ENCODE data around the gene PTGIR. TPM values are rescaled to one million over a fixed set of nuclear protein-coding genes. Genes with fewer than 3 reads are reported as not detected.

Gene PTGIR
- total RNA-seq, 1 donor from 2014 or later: 3.8 TPM

GRCh38 chr19:46614114-46614722, 10.7 kb downstream of the PTGIR start:
- peak; percentile 80 for DNase-seq

DNA sequence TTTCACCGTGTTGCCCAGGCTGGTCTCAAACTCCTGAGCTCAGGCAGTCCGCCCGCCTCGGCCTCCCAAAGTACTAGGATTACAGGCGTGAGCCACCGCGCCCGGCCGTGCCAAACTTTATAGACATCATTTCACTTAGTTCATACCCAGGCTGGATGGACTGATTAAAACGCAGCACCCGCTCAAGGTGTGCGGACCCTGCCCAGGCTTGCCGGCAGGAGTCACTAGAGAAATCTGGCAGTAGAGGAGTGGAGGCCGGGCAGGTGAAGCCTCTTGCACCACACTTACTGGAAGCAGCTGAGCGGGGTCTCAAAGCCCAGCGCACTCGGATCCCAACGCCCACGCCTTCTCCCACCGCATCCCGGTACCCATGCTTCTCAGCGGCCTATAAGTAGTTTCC, 11.4 kb downstream of the PTGIR start:
- no peak for DNase-seq

DNA sequence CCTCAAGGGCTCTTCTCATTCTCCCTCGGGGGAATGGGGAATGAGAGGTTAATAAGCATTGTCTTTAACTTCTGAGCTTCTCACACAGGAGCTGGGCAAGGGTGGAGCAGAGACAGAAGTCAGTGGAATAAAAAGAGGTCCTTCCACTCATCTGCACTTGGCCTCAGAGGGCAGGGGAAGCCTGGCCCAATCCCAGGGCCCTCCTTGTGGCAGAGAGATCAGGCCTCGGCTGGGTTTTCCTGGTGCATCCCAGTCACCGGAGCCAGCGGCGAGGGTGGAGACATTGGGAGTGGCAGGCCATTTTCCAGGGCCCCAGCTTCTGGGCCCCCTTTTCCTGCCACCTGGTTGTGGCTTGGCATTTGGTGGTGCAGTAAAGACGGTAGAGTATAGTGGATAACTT, 13.1 kb downstream of the PTGIR start:
- no peak for DNase-seq

GRCh38 chr19:46610851-46611770, 13.8 kb downstream of the PTGIR start:
- no peak for DNase-seq

DNA sequence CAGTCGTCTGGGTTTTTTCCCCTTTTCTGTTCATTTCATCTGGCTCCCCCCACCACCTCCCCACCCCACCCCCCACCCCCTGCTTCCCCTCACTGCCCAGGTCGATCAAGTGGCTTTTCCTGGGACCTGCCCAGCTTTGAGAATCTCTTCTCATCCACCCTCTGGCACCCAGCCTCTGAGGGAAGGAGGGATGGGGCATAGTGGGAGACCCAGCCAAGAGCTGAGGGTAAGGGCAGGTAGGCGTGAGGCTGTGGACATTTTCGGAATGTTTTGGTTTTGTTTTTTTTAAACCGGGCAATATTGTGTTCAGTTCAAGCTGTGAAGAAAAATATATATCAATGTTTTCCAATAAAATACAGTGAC, 14.5 kb downstream of the PTGIR start:
- no peak for DNase-seq

DNA sequence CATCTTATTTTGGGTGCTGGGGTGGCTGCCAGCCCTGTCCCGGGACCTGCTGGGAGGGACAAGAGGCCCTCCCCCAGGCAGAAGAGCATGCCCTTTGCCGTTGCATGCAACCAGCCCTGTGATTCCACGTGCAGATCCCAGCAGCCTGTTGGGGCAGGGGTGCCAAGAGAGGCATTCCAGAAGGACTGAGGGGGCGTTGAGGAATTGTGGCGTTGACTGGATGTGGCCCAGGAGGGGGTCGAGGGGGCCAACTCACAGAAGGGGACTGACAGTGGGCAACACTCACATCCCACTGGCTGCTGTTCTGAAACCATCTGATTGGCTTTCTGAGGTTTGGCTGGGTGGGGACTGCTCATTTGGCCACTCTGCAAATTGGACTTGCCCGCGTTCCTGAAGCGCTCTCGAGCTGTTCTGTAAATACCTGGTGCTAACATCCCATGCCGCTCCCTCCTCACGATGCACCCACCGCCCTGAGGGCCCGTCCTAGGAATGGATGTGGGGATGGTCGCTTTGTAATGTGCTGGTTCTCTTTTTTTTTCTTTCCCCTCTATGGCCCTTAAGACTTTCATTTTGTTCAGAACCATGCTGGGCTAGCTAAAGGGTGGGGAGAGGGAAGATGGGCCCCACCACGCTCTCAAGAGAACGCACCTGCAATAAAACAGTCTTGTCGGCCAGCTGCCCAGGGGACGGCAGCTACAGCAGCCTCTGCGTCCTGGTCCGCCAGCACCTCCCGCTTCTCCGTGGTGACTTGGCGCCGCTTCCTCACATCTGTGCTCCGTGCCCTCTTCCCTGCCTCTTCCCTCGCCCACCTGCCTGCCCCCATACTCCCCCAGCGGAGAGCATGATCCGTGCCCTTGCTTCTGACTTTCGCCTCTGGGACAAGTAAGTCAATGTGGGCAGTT, 15.1 kb downstream of the PTGIR start:
- no peak for DNase-seq

DNA sequence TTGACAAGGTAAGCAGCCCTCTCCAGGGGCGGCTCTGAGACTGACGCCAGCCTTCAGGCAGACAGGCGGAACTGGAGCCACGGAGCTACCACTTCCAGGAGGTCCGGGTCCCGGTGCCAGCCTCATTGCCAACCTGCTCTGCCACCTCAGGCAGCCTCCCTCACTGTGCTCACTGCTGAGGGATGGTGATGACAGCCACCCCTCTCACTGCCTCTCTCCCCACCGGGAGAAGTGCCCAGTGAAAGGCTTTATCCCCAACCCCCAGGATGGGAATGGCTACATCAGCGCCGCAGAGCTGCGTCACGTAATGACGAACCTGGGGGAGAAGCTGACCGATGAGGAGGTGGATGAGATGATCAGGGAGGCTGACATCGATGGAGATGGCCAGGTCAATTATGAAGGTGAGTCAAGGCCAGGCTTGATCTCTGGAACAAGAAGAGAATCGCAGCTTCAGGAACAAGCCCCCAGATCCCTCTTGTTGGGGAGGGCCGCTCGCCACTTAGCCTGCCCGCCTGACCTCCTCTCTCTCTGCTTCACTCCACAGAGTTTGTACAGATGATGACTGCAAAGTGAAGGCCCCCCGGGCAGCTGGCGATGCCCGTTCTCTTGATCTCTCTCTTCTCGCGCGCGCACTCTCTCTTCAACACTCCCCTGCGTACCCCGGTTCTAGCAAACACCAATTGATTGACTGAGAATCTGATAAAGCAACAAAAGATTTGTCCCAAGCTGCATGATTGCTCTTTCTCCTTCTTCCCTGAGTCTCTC, 16.1 kb downstream of the PTGIR start:
- DNase-seq: no peak

DNA sequence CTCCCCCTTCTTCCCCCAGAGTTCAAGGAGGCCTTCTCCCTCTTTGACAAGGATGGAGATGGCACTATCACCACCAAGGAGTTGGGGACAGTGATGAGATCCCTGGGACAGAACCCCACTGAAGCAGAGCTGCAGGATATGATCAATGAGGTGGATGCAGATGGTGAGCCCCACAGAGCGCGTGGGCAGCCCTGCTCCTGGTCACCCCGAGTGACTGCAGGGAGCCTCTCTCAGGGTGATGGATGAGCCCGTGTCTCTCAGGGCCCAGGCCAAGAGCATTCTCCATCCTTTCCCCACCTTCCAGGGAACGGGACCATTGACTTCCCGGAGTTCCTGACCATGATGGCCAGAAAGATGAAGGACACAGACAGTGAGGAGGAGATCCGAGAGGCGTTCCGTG, 16.7 kb downstream of the PTGIR start:
- no peak for DNase-seq

GRCh38 chr19:46607448-46607841, 17.4 kb downstream of the PTGIR start:
- no peak for DNase-seq

- no peak for DNase-seq
Observed at GRCh38 chr19:46606681-46607447, 18.0 kb downstream of the PTGIR start.

- no peak for DNase-seq
Observed at GRCh38 chr19:46606019-46606418, 18.9 kb downstream of the PTGIR start.

GRCh38 chr19:46605356-46605821, 19.5 kb downstream of the PTGIR start:
- DNase-seq: no peak

DNA sequence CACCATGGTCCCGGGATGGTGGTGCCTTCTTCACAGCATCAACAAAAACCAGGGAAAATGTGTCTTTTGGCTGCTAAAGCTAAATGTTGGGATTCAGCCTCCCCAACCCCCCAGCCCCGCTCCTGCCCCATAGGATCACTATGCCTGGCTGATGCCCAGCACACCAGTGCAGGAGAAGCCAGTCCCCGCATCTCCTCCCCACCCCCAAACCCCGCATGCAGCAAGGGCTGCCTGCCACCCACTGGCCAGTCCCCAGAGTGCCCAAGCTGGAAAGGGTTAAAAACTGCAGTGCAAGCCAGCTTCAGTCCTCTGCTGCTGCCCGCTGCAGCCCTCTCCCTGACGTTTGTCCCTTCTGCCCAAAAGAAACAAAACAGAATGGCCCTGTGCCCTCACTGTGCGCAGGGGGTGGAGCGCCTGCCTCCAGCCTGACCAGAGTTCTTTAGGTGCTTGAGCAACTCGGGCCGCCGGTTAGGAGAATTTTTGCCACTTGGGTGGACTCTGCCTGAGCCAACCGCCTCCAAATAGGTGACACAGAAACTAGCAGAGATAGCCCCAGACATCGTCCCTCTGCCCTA, 20.0 kb downstream of the PTGIR start:
- DNase-seq: no peak

GRCh38 chr19:46603752-46604231, 21.1 kb downstream of the PTGIR start:
- DNase-seq: no peak

DNA sequence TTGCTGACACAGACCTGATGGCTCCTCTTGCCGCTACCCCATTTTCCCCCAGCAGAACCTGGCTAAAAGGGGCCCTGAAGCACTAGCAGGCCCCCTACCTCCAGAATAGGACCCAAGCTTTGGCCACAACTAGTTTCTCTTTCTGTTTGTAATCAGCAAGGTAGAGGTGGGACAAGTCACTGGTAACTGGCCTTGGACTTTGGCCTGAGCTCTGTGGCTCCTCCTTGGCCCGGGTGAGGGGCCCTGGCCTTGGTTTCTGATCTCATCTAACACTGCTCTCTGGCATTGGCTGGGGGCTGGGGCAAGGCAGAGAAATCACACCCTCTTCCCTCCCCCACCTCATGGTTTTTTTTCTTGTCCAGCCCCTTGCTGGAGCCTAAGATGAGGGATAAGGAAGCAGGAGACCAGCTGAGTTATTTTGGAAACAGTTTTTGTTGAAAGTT, 21.7 kb downstream of the PTGIR start:
- no peak for DNase-seq

- no peak for DNase-seq
Observed at GRCh38 chr19:46602392-46603194, 22.3 kb downstream of the PTGIR start.

DNA sequence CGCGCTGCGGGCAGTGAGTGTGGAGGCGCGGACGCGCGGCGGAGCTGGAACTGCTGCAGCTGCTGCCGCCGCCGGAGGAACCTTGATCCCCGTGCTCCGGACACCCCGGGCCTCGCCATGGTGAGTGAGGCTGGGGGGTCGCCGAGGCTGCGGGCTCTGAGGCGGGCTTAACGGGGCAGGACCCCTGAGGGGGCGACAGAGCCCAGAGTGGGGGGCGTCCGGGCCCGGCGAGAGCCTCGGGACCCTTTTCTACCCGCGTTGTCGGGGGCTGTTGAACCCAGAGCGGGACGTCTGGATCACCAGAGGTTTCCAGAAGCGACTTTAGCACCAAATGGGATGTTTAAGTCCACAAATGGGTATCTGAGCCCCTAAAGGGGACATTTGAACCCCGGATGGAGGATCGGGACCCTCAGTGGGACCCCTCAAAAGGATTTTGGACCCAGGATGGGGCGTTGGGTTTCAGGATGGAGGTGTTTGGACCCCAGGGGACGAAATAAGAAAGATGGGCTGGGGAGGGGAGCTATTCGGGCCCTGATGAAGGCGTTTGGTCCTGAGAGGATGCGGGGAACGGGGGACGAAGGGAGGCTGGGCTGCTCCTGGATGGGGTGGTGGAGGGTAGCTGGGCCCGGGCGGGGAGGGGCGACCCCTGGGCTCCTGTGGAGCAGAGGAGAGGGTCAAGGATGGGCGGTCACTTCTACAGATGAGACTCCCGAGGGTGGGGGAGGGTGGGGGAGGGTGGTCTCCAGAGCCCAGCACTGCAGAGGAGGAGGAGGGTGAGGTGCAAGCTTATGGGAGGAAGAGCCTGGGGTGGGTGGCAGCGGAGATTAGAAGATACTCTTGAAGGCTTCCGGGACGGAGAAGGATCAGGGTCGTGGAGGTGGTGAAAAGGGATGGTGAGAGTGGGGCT, 23.3 kb downstream of the PTGIR start, which contains the start of gene CALM3:
CALM3 (plus strand) TSS at position 13 of the 907 bp plus-strand sequence; CDS start at position 118, 105 bp downstream.
- DNase-seq: no peak
